Neural progenitor cell (in vitro differentiated cells): Measurements from ENCODE around the gene GDE1.

Experiments
- CTCF ChIP-seq: fragments of 200-600 bp; sonication (generic); IDR thresholded peaks from 2 replicates; pipeline ENCODE4 v1.5.1; 2017; ENCODE audit warnings: antibody characterized with exemption, mild to moderate bottlenecking
- EZH2 ChIP-seq: fragments of 200-600 bp; sonication (generic); IDR thresholded peaks from 2 replicates; pipeline ENCODE4 v1.6.1; 2017; ENCODE audit warnings: antibody characterized with exemption, mild to moderate bottlenecking, moderate library complexity
- EZH2phosphoT487 ChIP-seq: fragments of 200-600 bp; sonication (generic); IDR thresholded peaks from 2 replicates; pipeline ENCODE4 v1.6.1; 2017; ENCODE audit warnings: antibody characterized with exemption

- no peak for TF ChIP-seq CTCF
- no peak for TF ChIP-seq EZH2
- TF ChIP-seq EZH2phosphoT487: no peak
These were observed 33.7 kb downstream of the GDE1 start for GRCh38 chr16:19488213-19488640.
